ENCODE results near the gene KCNH1. TPM values are rescaled to one million over a fixed set of nuclear protein-coding genes. Genes with fewer than 3 reads are reported as not detected.
A peak's percentile ranks its signal among the peaks of the same experiment; 100 is the strongest.
"Not testable (repeated sequence)": the region's sequence is repeated elsewhere in the genome, so short reads cannot be mapped to it uniquely, and the experiment has no call there.

The KCNH1 gene
- total RNA-seq, 1 experiment from 2014 or later = 0.17 TPM

DNA sequence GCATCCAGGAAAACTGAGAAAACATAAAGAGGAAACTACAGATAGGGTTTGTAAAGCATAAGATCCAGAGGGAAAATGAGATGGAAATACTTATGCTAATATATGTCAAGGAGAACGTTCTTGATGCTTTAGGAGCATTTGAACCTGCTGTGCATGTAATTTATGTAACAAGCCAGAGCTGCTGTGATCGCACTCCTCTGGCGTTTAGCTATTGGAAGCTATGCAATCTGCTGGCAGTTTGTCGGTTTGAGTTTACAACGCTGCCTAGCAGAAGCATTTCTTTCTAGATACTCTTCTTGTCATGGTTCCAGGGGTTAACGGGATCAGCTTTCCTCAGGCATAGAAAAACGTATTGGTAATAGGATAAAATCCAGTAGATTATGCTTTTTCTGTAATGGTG lies 182.7 kb downstream of the KCNH1 start (continued):
- TF ChIP-seq, protein P1, sequence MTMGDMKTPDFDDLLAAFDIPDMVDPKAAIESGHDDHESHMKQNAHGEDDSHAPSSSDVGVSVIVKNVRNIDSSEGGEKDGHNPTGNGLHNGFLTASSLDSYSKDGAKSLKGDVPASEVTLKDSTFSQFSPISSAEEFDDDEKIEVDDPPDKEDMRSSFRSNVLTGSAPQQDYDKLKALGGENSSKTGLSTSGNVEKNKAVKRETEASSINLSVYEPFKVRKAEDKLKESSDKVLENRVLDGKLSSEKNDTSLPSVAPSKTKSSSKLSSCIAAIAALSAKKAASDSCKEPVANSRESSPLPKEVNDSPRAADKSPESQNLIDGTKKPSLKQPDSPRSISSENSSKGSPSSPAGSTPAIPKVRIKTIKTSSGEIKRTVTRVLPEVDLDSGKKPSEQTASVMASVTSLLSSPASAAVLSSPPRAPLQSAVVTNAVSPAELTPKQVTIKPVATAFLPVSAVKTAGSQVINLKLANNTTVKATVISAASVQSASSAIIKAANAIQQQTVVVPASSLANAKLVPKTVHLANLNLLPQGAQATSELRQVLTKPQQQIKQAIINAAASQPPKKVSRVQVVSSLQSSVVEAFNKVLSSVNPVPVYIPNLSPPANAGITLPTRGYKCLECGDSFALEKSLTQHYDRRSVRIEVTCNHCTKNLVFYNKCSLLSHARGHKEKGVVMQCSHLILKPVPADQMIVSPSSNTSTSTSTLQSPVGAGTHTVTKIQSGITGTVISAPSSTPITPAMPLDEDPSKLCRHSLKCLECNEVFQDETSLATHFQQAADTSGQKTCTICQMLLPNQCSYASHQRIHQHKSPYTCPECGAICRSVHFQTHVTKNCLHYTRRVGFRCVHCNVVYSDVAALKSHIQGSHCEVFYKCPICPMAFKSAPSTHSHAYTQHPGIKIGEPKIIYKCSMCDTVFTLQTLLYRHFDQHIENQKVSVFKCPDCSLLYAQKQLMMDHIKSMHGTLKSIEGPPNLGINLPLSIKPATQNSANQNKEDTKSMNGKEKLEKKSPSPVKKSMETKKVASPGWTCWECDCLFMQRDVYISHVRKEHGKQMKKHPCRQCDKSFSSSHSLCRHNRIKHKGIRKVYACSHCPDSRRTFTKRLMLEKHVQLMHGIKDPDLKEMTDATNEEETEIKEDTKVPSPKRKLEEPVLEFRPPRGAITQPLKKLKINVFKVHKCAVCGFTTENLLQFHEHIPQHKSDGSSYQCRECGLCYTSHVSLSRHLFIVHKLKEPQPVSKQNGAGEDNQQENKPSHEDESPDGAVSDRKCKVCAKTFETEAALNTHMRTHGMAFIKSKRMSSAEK (CRISPR knock-in tag; IDR thresholded peaks at IDR 0.05; ENCODE audit: borderline replicate concordance) = no peak
- TF ChIP-seq, protein P2, sequence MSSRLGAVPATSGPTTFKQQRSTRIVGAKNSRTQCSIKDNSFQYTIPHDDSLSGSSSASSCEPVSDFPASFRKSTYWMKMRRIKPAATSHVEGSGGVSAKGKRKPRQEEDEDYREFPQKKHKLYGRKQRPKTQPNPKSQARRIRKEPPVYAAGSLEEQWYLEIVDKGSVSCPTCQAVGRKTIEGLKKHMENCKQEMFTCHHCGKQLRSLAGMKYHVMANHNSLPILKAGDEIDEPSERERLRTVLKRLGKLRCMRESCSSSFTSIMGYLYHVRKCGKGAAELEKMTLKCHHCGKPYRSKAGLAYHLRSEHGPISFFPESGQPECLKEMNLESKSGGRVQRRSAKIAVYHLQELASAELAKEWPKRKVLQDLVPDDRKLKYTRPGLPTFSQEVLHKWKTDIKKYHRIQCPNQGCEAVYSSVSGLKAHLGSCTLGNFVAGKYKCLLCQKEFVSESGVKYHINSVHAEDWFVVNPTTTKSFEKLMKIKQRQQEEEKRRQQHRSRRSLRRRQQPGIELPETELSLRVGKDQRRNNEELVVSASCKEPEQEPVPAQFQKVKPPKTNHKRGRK (CRISPR knock-in tag; IDR thresholded peaks at IDR 0.05; ENCODE audit: borderline replicate concordance) = no peak
- TF ChIP-seq KAT7 (CRISPR knock-in tag; IDR thresholded peaks at IDR 0.05; ENCODE audit: borderline replicate concordance) = no peak
- TF ChIP-seq OVOL2 (CRISPR knock-in tag; IDR thresholded peaks at IDR 0.05; ENCODE audit: borderline replicate concordance) = no peak
- no peak for TF ChIP-seq NR3C1 (CRISPR knock-in tag; conservative IDR thresholded peaks at IDR 0.05; ENCODE audit: low read depth)

DNA sequence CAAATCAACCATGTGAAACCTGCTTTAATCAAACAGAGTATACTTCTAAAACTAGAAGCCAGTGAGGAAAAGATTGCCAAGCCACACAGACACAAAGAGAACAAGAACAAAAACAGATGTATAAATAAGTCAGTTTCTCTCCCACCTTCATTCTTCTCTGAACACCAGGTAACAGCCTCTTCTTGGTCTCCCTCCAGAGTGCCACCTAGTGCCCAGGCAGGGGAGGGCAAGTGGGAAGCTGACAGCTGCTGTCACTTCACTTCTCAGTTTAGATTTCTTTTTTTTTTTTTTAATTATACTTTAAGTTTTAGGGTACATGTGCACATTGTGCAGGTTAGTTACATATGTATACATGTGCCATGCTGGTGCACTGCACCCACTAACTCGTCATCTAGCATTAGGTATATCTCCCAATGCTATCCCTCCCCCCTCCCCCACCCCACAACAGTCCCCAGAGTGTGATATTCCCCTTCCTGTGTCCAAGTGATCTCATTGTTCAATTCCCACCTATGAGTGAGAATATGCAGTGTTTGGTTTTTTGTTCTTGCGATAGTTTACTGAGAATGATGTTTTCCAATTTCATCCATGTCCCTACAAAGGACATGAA lies 183.9 kb downstream of the KCNH1 start:
- DNase-seq (ENCODE audit: low spot score) (peak; percentile 84), ATAC-seq (peak; percentile 83)
- H3K9me3 Mint-ChIP-seq = not testable (repeated sequence)

DNA sequence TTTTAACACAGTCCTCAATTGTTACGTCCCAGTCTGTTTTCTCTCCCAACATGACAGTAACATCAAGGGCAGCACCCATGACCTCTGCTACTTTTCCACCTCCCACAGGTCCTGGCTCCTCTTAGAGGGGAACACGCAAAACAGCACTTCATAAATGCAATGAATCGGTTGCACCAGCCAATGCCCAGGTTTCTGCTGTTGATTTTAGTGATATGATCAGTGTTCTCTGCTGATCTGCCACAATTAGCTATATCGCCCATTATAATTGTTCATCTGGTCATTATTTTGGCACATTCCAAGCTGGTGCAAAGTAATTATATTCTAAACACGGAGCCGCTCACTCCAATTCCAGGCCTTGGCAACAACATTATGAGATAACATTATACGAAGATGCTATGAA lies 184.5 kb downstream of the KCNH1 start:
- ATAC-seq (no peak), DNase-seq (ENCODE audit: low spot score) (no peak)
- Mint-ChIP-seq H3K9me3 (no peaks in the 10 kb centered on the region), H3K36me3 (no peaks in the 10 kb centered on the region), H3K27ac (no peak overlapping the region), H3K4me1 (no peaks in the 10 kb centered on the region), H3K27me3 (ENCODE audit: low read depth) (no peaks in the 10 kb centered on the region; the same call in 1 of the 2 replicates), H3K4me3 (no peak overlapping the region)
- ChIA-PET POLR2A (no interaction called here), CTCF (interaction anchor here (1.0 to 1.8 kb wide), 11 partner anchors 8 to 501 kb away, joined by 3 to 13 read pairs (median 3); partner anchors contain the start of gene KCNH1)
- TF ChIP-seq OVOL2 (CRISPR knock-in tag; IDR thresholded peaks at IDR 0.05; ENCODE audit: borderline replicate concordance) (no peak), GABPB1 (CRISPR knock-in tag; IDR thresholded peaks at IDR 0.05) (no peak), ZNF317 (CRISPR knock-in tag; IDR thresholded peaks at IDR 0.05; ENCODE audit: borderline replicate concordance, low read depth) (no peak), ETV6 (CRISPR knock-in tag; IDR thresholded peaks at IDR 0.05) (no peak), ZNF232 (CRISPR knock-in tag; IDR thresholded peaks at IDR 0.05) (no peak)
- TF ChIP-seq, protein P3, sequence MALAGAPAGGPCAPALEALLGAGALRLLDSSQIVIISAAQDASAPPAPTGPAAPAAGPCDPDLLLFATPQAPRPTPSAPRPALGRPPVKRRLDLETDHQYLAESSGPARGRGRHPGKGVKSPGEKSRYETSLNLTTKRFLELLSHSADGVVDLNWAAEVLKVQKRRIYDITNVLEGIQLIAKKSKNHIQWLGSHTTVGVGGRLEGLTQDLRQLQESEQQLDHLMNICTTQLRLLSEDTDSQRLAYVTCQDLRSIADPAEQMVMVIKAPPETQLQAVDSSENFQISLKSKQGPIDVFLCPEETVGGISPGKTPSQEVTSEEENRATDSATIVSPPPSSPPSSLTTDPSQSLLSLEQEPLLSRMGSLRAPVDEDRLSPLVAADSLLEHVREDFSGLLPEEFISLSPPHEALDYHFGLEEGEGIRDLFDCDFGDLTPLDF (CRISPR knock-in tag; IDR thresholded peaks at IDR 0.05) = no peak
- TF ChIP-seq, protein P4, sequence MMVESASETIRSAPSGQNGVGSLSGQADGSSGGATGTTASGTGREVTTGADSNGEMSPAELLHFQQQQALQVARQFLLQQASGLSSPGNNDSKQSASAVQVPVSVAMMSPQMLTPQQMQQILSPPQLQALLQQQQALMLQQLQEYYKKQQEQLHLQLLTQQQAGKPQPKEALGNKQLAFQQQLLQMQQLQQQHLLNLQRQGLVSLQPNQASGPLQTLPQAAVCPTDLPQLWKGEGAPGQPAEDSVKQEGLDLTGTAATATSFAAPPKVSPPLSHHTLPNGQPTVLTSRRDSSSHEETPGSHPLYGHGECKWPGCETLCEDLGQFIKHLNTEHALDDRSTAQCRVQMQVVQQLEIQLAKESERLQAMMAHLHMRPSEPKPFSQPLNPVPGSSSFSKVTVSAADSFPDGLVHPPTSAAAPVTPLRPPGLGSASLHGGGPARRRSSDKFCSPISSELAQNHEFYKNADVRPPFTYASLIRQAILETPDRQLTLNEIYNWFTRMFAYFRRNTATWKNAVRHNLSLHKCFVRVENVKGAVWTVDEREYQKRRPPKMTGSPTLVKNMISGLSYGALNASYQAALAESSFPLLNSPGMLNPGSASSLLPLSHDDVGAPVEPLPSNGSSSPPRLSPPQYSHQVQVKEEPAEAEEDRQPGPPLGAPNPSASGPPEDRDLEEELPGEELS (CRISPR knock-in tag; IDR thresholded peaks at IDR 0.05) = no peak
- TF ChIP-seq, protein P5, sequence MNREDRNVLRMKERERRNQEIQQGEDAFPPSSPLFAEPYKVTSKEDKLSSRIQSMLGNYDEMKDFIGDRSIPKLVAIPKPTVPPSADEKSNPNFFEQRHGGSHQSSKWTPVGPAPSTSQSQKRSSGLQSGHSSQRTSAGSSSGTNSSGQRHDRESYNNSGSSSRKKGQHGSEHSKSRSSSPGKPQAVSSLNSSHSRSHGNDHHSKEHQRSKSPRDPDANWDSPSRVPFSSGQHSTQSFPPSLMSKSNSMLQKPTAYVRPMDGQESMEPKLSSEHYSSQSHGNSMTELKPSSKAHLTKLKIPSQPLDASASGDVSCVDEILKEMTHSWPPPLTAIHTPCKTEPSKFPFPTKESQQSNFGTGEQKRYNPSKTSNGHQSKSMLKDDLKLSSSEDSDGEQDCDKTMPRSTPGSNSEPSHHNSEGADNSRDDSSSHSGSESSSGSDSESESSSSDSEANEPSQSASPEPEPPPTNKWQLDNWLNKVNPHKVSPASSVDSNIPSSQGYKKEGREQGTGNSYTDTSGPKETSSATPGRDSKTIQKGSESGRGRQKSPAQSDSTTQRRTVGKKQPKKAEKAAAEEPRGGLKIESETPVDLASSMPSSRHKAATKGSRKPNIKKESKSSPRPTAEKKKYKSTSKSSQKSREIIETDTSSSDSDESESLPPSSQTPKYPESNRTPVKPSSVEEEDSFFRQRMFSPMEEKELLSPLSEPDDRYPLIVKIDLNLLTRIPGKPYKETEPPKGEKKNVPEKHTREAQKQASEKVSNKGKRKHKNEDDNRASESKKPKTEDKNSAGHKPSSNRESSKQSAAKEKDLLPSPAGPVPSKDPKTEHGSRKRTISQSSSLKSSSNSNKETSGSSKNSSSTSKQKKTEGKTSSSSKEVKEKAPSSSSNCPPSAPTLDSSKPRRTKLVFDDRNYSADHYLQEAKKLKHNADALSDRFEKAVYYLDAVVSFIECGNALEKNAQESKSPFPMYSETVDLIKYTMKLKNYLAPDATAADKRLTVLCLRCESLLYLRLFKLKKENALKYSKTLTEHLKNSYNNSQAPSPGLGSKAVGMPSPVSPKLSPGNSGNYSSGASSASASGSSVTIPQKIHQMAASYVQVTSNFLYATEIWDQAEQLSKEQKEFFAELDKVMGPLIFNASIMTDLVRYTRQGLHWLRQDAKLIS (CRISPR knock-in tag; IDR thresholded peaks at IDR 0.05; ENCODE audit: borderline replicate concordance) = no peak

More for the DNA sequence above, 183.9 kb downstream of the KCNH1 start:
- H3K27ac Mint-ChIP-seq; H3K4me3 Mint-ChIP-seq; H3K4me1 Mint-ChIP-seq; H3K27me3 Mint-ChIP-seq (ENCODE audit: low read depth); H3K36me3 Mint-ChIP-seq; POLR2A ChIA-PET: not testable (repeated sequence)
- CTCF ChIA-PET = interaction anchor here (0.7 to 1.8 kb wide), 12 partner anchors 8 to 502 kb away, joined by 3 to 13 read pairs (median 3); partner anchors contain the start of gene KCNH1
- TF ChIP-seq, protein P6, sequence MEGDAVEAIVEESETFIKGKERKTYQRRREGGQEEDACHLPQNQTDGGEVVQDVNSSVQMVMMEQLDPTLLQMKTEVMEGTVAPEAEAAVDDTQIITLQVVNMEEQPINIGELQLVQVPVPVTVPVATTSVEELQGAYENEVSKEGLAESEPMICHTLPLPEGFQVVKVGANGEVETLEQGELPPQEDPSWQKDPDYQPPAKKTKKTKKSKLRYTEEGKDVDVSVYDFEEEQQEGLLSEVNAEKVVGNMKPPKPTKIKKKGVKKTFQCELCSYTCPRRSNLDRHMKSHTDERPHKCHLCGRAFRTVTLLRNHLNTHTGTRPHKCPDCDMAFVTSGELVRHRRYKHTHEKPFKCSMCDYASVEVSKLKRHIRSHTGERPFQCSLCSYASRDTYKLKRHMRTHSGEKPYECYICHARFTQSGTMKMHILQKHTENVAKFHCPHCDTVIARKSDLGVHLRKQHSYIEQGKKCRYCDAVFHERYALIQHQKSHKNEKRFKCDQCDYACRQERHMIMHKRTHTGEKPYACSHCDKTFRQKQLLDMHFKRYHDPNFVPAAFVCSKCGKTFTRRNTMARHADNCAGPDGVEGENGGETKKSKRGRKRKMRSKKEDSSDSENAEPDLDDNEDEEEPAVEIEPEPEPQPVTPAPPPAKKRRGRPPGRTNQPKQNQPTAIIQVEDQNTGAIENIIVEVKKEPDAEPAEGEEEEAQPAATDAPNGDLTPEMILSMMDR (IDR thresholded peaks at IDR 0.05) = peak; percentile 46
